Stimulated activated CD4-positive, alpha-beta T cell treated with anti-CD3 and anti-CD28 coated beads, TNF-alpha, amount 100 ng/mL, for 1 hour (primary cell): ENCODE results near the gene CAPRIN2.
A peak's percentile ranks its signal among the peaks of the same experiment; 100 is the strongest.

Experiments used
- DNase-seq, 3 donors: peaks; one replicate each; pipeline ENCODE4 v3.0.0-alpha.2; 2020; ENCODE audit warnings: low read depth in 3 of 3, low spot score in 1 of 3

Gene CAPRIN2

DNA sequence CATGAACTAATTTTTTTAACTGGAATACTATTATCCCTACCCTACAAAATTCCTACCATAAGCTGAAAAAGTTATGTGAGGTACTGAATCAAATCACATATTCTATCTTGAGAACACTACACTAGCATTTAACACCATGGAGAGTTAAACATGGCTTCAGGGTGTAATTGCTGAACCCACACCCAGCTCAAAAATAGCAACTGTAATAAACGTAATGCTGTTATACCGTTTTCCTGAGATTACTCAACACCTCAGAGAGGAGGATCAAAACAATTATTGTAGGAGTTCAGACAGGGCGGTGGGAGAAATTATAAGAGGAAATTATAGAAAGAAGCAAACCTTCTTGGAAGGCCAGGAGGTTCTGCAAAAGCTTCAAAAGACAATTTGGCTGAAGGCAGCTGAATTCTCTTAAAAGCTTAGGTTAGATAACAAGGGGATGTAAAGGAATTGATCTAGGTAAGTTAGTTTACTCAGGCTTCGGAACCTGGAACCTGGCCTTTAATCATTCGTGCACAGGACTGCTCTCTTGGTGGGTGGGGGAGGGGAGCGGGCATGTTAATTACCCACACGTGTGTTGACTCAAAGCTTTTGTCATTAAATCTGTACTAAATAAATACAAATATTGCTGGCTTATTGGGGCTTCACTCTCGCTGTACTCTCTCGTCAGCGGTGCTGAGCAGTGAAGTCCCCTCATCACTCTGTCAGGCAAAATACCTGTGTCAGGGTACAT, 47.0 kb downstream of the CAPRIN2 start:
- no peak for DNase-seq

DNA sequence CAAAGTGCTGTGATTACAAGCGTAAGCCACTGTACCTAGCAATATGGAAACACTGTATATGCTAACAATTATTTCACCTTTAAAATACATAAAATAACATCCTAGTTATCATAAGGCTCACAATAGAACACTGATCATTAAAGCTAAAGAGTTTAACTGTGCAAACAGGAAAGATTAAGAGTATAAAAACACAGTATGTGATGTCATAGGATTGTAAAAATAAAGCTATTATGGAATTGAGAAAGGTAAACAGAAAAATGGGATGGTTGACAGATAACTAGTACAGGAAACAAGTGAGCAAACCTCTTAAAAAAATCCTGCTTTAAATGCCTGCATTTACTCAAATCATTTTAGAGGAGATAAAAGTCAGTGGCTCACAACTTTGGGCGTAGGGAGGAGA, 48.3 kb downstream of the CAPRIN2 start:
- no peak for DNase-seq

DNA sequence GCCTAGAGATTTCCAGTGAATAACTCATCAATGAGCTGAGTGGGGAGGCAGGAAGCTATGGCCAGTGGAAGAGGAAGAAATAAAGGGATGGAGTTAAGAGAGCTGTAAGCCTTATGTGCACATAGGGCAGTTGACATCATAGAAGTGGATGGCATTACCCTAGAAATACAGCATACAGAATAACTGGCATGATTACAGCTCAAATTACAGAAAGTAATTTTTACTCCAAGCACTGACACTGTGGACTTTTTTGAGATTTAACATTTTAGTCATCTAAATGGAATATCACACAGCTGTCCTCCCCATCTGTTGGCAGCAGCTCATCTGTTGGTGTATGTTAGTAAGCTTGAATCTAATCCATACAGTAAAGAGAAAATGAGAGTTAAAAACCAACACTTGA, 53.7 kb downstream of the CAPRIN2 start:
- DNase-seq, result no peak

DNA sequence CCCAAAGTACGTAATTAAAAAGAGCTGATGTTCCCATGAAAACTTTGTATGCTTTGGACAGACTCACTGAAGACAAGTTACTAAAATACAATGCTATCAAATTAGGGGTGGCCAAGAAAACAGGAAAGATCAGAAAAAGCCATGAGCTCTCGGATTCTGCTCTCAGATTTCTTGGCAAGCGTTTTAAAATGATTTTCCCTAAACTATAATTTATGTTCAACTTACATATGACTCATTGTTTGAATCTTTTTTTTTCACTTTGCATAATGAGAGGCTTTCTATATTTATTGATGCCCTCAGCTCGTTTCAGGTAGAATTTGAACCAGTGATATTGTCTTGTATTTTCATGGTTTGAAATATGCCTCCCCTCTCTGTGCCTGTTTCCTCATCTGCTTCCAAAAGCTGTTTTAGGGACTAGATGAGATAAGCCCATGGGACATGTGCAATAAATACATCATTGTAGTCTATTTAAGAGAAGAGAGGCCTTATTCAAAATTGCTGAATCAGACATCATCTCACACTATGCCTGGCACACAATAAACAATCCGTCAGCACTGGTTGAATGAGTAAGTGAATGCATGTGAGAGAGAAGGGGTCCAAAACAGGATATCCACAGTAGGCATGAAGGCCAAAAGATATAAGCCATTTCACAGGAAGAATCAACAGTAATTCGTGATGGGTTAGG, 54.4 kb downstream of the CAPRIN2 start:
- no peak for DNase-seq

DNA sequence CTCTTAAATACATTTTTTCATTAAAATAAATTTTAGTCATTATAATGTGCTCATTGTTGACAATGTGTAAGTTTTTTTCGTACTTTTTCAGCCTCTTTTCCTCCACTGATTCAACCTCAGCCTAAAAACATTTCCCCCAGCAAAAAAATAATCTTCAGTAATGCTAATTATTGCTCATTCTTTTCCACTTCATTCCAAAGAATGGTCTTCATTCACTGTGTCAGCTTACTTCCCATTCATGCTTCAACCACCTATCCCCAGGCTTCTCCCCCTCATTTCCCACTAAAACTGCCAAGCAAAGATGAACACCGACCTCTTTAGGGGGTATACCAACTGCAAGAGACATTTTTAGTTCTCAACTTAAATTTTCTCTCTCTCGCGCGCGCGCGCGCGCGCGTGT, 56.4 kb downstream of the CAPRIN2 start:
- no peak for DNase-seq

DNA sequence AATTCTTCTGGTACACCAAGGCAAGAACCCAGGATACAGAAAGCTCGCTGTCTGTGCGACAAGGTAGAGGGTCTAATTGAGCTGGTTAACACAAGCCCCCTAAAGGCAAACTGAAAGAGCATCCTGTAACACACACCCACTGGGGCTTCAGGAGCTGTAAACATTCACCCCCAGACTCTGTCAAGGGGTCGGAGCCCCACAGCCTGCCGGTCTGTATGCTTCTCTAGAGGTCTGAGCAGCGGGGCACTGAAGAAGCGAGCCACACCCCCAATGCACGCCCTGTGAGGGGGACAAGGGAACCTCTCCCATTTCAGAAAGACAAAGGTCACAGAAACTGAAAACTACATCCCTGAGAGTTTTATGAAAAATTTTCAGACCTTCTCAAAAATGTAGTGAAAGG, 57.8 kb downstream of the CAPRIN2 start:
- DNase-seq, result no peak

DNA sequence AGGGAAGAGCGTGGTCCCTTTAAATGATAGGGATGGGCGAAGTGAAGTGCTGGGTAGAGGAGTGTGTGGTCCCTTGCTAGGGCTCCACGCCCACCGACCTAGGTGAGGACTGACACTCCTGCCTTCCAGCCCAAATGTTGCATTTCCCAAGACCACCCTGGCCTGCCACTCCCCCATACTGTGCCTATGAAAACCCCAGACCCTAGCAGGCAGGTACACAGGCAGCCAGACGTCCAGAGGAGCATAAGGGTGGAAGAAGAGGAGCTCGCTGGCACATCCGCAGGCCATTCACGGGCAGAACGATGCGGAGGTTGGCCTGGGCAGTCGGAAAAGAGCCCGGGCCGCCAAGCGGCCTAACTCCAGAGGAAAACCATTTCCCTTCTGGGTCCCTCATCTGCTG, 58.3 kb downstream of the CAPRIN2 start:
- DNase-seq, result peak in 1 of 3 donors; percentile 0

DNA sequence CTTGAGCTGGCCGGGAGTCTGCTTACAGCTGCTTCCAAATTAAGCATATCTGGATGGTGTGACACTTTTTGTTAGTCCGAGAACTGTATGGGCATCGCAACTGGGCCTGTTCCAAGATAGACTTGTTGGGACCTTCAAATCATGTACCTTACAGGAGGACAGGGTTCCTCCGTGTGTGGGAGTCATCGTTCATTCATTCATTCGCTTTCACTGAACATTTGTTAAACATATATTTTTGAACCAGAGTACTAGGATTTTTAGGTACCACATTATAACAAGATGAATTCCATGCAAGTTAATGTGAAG, 58.7 kb downstream of the CAPRIN2 start:
- no peak for DNase-seq

DNA sequence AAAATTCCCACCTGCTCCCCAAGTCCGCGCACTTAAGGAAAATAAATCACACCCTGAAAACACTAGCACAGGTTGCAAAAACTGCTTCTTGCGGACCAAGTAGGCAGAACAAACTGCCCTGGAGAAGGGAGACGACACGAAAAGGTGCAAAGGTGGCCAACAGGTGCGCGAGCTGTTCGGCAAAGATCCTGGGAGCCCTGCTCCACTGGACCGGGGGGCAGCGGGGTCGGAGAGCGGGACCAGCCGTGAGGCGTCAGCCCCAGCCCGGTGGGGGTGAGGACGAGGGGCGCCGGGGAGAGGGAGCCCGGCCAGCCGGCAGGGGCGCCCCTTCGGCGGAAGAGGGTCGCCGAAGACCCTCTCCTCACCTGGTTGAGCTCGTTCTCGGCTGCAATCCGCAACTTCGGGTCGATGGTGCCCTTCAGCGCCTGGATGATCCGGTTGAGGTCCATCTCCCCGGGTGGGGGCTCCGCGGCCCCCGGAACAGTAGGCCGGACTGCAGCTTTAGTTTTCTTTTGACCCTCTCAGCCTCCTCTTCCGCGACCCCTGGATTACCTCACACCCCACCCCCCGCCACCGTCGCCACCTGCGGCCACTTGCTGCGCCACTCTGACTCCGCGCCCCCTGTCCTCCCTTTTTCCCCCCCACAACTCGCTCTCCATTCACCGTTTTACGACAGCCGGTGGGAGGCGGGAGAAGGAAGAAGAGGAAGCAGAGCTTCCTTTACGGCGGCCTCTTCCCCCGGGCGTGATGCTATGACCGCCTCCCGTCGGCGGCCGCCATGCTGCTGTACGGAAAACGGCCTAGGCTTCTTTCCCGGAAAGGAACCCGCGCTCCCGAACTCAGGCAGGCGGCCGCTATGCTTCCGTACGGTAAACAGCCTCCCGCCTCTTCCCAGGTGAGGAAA, 59.3 kb downstream of the CAPRIN2 start, which contains the start of gene IPO8:
Gene IPO8 (minus strand): TSS at position 671 of the 904 bp plus-strand sequence. CDS start 222 bp downstream, at position 449.
- DNase-seq, result peak; percentile 41 to 73 (median 66)

DNA sequence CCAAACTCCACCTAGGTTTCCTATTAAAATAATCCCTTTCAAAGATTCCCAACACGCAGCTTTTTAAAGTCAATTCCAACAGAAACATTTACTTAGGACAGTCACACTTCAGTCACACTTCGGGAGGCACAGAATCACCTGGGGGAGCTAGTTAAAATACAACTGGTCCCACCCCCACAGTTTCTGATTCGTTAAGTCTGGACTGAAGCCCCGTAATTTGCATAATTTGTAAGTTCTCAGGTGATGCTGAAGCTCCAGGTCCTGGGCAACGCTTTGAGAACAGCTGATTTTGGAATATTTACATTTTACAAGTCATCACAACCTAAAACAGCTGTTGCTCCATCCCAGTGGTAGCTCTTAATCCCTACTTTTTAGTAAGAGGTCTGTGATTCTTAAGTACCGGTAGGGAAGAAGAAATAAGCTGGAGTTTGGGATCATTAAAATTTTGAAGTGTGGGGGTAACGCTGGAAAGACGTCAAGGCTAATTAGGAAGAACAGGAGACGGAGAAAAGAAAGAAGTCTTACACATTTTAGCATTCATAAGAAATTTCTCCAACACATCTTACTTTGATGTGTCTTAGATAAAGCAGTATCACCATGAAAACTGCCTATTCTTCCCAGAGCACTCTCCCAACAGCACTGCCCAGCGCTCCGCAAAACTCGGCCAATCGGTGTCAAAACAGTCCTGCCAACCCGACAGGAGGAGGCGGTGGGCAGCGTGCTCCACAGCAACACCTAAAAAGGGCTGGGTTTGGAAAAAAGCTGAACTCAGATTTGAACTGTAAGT, 60.1 kb downstream of the CAPRIN2 start:
- DNase-seq, result peak in 1 of 3 donors; percentile 1

DNA sequence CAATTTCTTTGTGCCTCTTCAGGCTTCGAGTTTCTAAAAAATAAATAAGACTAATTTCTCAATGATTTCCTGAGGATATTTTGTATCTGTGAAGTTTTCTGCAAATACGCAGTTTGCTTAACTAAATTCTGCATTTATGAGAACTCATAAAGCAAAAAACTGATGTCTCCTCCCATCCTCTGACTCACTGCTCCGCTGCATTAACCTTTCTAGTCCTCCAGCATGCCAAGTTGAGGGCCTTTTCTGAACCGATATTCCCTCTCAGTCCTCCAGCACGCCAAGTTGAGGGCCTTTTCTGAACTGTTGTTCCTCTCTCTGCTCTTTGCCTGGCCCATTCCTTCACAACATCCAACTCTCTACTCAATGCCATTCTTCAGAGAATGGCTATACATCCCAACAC, 62.3 kb downstream of the CAPRIN2 start:
- DNase-seq, result no peak

DNA sequence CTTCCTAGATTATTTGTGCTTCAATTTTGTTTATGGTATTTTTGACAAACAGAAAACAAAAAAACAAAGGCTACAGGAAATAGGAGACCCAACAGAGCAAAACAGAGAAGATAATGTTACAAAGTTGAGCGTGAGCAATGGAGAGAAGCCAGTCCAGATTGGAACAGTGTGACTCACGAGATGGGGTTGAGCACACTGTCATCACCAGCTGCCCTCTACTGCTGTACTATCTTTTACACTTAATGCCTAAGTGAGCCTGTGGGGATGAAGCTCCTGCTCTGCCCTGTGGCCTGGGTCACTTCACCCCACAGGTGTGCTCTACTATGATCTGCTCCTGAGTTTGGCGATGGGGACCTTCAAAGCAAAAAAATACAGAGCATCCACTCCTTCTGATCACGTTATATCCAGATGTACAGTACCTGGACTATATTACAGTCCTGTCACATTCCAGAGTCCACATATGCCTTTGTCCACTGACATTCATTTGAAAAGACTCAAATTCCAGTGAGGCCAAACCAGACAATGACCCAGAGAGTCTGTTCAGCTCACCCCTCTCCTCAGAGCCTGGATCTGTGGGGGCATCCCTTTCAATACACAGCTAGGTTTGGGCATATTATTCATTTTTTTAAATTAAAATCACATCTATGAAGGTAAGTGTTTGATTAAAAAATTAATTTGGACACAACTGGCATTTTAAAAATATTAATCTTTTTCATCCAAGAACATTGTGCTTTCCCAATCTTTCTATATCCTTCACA, 63.5 kb downstream of the CAPRIN2 start:
- DNase-seq, result no peak

DNA sequence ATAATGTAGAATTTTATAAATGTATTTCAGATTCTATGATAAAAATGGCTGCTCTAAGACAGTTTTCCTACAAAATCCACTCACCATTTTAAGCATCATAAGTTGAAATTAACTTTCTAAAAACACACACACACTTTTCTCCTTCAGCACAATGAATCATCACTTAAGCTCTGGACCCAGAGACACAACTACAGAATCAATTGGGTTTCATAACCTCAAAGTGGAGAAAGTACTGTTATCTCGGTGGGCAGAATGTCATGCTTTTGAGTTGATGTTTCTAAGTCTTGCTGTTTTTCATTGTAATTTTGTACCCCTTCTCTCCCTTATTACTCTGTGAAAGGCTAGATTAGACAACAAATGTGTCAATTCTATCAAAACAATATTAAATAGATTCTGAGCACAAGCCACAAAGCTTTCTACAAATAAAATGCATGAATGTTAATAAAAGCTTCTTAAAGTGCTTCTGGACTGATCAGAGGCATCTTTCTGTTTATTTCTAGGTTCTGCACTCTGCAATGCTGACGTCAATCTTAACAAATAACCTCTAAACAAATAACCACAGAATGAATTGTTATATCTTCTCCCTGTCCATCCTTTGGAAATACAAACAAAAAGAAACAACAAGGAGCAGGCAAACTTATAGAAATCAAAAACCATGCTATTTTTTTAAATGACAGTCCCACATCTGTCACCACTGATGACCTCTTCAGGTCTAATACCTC, 67.3 kb downstream of the CAPRIN2 start:
- no peak for DNase-seq

DNA sequence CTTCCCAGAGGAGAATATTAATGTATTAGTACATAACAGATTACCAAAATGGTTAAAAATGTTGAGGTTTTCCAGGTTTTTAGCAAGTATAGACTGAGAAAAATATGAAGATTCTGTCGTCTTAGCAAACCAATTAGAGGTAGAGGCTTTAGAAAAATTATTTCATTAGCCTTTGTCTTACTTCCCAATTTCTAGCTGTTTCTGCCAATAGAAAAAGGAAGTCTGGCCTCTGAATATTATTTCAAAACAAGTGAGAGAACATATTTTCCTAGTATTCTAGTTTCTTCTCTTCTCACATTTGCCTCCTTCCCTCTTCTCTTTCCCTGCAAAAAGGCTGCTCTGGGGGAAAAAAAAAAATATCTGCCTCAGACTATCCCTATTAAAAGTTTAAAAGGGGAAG, 75.5 kb downstream of the CAPRIN2 start:
- DNase-seq, result no peak

DNA sequence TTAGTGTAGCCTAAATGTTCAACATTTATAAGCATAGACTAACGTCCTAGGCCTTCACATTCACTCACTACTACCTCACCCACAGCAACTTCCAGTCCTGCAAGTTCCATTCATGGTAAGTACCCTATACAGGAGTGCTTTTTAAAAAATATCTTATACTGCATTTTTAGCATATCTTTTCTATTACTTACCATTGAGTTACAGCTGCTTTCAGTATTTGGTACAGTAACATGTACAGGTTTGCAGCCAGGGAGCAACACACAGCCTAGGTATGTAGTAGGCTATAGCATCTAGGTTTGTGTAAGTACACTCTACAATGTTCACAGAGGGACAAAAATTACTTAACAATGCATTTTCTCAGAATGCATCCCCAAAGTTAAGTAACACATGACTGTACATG, 76.5 kb downstream of the CAPRIN2 start:
- DNase-seq, result no peak

DNA sequence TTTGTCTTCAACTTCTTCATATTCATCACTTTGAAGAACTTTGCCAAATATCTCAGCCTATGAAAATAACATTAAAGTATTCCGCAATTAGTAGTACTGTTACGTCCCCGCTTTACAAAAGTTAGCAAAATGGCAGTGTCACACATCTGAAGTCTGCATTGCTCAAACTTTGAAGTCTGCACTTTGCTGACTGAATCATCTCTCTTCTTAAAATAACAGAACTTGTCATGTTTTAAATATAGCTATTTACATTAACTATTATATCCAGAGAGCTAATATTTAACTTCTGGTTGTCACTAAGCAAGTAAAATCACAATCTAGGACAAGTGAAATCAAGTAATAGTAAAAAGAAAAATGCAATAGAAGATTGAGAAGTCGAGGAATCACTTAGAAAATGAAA, 93.5 kb downstream of the CAPRIN2 start:
- no peak for DNase-seq
